ENCODE data around the gene ZPBP.
A peak's percentile ranks its signal among the peaks of the same experiment; 100 is the strongest.

Gene ZPBP, protein sequence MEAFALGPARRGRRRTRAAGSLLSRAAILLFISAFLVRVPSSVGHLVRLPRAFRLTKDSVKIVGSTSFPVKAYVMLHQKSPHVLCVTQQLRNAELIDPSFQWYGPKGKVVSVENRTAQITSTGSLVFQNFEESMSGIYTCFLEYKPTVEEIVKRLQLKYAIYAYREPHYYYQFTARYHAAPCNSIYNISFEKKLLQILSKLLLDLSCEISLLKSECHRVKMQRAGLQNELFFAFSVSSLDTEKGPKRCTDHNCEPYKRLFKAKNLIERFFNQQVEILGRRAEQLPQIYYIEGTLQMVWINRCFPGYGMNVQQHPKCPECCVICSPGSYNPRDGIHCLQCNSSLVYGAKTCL
- 0 reads per million in 2 donors for total RNA-seq

DNA sequence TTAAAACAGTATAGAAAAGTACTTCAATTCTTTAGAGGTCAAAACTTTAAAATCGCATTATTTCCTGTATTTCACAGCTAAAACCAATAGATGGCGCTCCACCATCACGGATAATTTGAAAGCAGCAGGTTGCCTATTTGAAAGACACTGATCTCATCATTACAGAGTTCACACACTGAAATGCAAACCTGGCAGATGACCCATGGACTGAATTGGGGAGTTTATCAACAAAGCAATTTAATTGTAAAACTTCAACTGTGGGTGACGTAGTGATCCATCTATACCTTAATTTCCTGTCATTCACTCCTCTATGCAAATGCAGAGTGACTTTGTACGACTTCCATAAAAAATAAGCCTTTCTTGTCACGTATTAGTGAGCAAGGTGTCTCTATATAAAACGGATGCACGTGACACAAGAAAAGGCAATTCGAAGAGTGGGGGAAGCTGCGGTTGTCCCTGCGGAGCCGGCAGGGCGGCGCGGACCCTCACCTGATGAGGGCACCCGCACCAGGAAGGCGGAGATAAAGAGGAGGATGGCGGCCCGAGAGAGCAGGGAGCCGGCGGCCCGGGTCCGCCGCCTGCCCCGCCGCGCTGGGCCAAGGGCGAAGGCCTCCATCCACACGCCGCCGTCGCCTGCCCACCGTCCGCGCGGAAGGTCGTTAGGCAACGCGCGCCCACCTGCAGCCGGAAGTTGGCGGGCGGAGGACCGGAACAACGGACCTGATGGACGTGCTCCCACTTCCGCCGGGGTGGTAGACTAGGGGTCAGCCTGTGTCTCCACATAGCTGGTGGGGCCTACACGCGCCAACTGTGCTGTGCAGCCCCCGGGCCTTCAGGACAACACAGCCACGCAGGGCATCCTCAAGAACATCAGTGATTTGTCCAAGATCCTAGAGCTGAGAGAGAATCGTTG, at the start of gene ZPBP:
TSS of gene ZPBP (minus strand) at position 668 of the 913 bp plus-strand sequence. CDS start at position 616, 52 bp downstream.
- peak in 4 of 5 experiments; percentile 18 to 72 (median 38) for DNase-seq

DNA sequence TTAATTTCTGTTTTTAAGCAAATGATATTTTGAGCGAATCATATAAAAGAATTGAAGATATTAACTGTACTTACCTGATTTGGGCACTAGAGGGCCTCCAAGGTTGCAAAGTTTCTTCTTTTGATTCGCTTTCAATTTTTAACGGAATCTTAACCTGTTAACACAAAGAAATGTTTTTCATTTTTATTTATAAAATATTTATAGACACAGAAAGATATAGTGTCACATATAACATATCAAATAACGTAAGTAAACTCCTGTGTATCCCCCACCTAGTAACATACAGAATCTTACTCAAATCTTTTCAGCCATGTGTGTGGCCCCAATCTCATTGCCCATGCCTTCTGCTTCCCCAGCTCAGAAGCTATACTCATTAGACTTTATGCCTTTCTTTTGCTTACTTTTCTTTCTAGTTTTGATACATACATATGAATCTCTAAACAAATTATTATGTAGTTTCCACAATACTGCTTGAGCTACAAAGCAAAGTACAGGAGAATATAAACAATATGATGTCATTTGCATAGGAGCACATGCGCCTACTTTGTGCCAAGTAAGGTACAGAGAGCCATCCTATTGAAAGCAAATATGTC, 49.5 kb upstream of the ZPBP start:
- peak in 2 of 5 experiments; percentile 21 to 70 for DNase-seq

DNA sequence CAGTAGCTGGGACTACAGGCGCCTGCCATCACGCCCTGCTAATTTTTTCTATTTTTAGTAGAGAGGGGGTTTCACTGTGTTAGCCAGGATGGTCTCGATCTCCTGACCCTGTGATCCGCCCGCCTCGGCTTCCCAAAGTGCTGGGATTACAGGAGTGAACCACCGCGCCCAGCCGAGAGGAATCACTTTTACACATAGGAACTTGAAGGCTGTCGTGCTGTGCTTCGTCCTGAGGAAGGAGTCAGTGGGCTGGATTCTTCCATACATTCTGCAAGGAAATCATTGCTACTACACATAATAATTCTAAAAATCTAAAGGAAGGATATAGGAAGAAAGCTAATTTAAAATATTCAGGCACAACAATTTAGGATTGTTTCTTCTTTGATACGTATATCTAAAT, 48.8 kb upstream of the ZPBP start:
- DNase-seq = no peak

DNA sequence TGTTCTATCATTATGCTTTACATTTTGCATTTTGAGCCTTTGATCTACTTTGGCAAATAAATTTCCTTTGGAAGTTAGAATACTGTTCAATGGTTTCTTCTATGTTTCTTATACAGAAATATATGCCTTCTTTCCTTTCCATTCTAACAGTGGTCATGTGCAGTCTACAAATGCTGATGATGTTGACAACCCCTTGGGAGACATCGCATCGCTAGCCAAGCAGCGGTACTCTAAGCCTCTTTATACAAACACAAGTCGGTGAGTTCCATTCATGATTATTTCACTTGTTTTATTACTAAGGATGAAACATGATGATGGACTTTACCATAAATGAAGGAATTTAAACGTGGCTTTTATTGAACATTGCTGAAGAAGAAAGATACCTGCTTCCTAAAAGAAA, 48.1 kb upstream of the ZPBP start:
- no peak for DNase-seq

DNA sequence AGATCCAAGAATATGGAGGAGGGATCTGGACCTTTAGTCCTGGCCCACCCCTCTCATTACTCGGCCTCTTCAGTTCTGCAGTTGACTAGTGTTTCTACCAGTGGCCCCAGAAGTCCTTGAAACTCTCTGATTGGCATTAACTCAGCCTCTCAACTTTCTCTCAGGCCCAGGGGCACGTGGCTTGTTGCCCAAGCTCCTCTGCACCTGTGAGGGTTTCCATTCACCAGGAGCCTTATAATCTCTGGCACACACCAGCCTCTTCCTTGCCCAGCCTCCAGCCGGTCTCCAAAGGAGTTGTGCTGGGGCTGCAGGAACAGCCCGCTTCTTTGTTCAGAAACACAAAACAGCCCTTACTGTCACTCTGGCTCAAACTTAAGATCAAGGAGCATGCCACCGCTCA, 47.6 kb upstream of the ZPBP start:
- no peak for DNase-seq

DNA sequence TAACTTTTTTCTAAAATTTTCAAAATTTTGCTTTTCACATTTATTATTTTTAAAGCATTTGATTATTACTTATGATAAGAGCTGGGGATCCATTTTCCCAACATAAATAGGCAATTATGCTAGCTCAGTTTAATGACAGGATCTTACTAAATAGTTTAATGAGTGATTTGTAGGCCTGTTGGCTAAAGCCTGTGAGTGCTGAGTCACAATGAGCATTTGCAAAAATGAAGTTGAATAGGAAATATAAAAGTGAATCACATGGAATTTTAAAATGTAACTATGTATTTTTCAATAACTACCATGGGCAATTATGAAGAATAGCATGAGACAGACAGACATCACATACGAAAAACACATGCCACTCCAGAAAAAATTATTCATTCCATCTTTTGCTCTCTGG, 45.1 kb upstream of the ZPBP start:
- no peak for DNase-seq

DNA sequence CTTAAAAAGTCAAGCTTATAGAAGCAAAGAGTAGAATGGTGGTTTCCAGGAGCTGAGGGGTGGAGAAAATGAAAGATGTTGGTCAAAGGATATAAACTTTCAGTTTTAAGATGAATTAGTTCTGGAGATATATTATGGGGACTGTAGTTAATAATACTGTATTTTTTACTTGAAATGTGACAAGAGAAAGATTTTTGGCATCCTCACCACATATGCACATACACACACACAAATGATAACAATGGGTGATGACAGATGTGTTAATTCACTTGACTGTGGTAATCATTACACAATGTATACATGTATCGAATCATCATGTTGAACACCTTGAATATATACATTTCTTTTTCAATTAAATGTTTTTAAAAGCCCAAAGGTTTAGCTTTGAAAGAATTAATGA, 32.7 kb upstream of the ZPBP start:
- DNase-seq = no peak

DNA sequence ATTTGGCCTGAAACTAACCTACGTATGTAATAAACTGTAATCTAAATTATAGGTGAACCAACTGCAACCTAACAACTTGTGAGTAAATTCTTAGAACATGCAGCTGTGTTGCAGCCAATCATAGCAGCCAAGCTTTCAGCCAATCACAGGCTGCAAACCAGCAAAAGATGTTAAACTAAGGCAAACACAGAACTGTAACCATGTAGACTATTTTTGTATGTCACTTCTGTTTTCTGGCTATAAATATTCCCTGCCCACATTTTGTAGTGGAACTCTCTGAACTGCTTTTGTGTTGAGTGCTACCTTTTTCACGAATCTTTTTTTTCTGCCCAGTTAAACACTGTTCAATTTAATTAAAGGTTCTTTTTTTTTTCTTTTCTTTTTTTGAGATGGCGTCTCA, 28.2 kb upstream of the ZPBP start:
- DNase-seq = no peak

DNA sequence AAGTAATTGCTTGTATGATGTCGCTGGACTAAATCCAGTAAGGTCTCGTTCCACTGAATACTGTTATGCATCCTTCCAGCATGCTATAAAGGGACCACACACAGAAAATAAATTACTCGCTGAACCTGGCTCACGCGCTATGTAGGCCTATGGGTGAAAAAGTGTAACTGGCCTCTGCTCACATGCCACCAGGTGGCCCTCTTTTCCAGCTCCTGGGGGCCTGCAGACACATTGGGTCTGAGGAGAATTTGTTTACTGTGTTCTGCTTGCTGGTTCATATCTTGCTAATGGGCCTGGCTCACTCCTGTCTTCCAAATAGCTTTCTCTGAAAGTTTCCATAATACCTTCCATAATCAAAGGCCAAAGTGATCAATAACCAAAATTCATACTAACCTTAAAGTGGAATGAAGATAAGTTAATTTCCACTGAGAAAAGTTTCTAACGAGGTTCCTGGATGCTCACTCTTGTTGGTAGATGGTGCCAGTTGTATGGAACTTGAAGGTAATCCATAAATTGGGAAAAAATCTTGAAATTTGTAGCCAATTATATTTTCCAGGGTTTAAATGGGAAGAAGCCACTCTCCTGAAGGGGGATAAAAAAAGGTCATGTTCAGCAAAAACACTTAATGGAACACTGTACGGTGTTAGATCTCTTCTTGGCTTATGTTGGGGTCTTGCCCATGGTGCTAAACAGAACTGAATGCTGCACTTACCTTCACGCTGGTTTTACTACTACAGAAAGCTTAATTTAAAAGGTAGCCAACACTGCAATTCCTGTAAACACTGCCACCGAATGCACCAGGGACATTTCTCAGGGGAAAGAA, 27.0 kb upstream of the ZPBP start:
- peak in 2 of 5 experiments; percentile 9 to 66 for DNase-seq

DNA sequence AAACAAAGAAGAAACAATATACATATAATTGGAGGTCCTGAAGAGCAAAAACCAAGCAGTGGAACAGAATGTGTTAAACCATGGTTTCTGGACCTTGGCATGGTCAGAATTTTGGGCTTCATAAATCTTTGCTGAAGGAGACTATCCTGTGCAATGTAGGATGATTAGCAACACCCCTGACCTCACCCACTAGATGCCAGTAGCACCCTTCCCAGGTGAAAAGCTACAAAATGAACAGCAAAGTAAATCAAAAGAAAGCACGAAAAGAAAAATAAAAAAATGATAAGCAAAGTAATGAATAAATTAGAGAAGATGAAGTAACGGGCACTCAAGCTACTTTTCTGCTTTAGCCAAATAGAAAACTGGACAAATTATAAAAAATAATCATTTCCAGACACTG, 19.2 kb upstream of the ZPBP start:
- peak in 1 of 5 experiments; percentile 15 for DNase-seq

DNA sequence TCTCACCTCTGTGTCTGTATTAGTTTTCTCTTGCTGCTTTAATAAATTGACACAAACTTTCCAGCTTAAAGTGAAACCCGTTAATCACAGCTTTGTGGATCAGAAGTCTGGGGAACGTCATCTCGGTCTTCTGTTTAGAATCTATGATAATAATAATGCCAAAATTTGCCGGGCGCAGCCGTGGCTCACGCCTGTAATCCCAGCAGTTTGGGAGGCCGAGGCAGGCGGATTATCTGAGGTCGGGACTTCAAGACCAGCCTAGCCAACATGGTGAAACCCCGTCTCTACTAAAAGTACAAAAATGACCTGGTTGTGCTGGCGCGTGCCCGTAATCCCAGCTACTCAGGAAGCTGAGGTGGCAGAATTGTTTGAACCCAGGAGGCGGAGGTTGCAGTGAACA, 8.8 kb upstream of the ZPBP start:
- DNase-seq = no peak

DNA sequence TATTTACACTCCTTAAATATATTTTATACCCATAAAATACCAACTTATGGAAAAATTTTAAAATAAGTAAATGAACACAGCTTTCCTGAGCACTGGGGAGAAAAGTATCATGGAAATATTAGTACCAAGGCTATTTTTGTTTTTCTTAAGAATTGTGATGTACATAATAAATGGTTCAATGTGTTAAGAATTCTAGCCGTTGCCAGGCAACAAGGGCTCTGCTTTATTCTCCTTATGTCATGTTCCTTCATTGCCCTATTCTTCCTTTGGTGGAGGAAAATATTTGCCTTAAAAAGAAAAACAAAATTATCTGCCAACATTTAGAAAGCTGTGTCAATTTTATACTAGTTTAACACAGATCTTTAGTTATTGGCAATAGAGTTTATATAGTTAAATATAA, 2.6 kb upstream of the ZPBP start:
- no peak for DNase-seq

DNA sequence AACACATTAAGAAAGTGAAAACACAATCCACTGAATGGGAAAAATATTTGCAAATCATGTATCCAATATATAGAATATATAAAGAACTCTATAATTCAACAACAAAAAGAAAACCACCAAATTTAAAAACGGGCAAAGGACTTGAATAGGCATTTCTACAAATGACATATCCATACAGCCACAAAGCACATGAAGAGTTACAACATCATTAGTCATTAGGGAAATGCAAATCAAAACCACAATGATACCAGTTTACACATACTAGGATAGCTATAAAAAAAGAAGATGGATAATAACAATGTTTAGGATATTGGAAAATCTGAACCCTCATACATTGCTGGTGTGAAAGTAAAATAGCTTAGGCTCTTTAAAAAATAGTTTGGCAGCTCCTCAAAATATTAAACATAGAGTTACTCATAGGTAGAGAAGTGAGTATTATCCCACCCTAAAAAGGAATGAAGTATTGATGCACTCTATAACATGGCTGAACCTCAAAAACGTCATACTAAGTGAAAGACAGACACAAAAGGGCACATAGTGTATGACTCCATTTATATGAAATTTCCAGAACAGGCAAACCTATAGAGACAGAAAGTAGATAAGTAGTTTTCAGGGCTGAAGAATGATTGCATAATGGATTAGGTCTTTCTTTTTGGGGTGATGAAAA, 4.5 kb downstream of the ZPBP start:
- no peak for DNase-seq

DNA sequence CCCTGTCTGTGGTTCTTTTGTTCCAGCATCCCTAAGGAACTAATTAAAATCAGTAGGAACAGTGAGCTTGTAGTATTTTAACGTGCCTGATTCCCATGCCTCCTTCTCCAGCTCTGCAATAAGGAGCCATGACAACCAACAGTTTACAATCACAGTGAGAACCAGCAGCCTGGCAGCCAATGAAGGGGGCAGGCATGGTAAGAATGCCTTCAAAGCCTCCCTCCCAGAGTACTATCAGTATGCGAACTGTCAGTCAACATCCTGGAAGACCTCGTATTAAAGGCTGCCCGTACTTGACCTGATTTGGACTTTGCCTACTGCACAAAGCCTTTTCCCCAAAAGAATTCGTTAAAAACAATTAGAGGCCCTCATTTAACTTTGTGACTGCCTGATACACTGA, 7.7 kb downstream of the ZPBP start:
- DNase-seq = no peak

DNA sequence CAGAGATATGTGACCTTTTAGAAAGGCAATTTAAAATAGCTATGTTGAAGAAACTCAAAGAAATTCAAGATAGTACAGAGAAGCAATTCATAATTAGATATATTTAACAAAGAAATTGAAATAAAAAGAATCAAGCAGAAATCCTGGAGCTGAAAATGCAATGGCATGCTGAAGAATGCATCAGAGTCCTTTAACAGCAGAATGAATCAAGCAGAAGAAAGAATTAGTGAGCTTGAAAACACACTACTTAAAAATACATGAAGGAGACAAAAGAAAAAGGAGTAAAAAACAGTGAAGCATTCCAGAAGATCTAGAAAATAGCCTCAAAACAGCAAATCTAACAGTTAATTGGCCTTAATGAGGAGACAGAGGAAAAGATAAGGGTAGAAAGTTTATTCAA, 20.0 kb downstream of the ZPBP start:
- DNase-seq = no peak

DNA sequence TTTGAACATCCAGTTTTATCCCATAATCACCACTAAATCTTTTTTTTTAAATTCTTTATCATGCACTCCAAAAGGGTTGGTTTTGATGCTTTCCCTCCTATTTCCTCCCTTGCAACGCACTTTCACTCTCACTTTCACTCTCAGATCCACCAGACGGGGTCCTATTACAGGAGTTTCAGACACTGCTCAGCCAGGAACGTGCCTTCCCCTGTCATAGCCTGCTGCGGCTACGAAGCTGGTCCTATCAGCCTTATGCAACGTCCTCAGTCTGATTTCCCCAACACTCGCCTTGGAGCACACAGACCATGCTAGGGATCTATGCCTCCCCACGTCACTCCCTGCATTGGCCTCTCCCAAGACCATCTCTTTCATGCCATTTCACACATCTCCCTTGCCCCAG, 23.4 kb downstream of the ZPBP start:
- DNase-seq = peak in 1 of 5 experiments; percentile 59

DNA sequence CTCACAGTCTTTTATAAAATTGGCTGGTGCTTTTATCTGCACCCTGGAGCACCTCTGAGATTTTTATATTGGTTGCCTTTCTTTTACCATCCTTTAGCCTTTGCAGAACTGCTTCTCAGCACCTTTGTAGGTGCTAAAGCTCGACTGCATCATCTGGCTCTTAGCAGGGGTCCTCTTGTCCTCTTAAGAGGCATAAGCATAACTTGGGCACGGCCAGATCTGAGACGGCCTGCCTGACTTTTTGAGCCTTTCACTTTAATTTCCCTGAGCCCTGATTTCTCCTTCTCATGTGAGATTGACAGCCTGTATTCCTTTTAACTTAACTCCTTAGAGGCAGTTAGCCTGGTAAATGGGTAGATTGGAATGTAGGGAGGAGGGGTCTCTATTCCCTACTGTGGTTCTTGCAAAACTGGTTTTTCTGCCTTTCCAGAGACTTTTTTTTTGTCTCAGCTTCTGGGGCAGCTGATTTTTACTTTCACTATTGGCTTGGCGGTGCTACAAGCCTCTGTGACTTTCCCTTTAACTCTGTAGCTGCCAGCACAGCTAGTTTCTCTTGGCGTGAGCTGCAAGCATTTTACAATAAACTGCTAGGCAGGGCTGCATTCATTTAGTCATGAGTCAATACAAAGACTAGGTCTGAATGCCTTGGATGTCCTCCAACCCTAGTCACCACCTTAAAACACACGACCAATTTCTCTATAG, 24.0 kb downstream of the ZPBP start:
- peak in 1 of 5 experiments; percentile 80 for DNase-seq

DNA sequence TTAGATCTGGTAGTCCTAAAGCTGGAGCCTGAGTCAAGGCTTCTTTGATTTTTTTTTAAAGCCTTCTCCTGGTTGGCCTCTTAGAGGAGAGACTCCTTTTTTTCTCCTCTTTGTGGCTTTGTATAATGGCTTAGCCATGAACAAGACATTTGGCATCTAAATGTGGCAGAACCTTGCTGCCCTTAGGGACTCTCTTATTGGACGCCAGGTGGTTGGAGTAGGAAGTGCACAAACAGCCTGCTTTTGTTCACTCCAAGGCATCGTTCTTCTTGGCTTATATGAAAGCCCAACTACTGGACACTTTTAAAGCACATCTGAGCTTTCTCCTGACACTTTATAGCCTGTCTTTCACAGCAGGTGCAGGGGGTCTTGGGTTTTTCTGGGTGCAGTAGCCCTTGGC, 25.0 kb downstream of the ZPBP start:
- DNase-seq = peak in 1 of 5 experiments; percentile 81

DNA sequence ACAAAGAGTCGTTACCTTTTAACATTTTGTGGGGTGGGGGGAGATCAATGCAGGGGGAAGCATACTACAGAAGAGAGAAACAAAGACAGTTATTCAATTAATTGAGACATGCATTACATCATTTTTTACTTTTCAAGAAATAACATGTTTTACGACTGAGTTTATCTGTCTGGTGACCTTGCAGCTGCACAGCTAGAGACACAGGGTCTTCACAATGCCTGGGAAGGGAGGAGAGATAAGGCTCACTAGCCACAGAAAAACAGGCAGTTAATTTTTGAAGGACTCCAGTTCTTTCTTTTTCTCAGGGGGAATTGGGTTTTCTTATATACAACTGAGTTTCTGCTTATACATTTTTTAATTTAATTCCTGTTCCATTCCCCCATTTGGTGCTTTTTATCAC, 30.1 kb downstream of the ZPBP start:
- no peak for DNase-seq

DNA sequence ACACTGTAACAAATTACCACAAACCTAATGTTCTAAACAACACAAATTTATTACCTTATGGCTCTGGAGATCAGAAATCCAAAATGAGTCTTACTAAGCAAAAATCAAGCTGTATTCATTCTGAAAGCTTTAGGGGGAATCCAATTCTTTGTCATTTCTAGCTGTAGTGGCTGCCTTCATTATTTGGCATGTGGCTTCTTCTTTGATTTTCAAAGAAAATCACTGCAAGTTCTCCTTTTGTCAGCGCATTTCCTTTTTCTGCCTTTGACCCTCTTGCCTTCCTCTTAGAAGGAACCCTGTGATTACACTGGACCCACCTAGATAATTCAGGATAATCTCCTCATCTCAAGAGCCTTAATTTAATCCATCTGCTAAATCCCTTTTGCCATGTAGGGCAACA, 36.9 kb downstream of the ZPBP start:
- peak in 1 of 5 experiments; percentile 60 for DNase-seq

DNA sequence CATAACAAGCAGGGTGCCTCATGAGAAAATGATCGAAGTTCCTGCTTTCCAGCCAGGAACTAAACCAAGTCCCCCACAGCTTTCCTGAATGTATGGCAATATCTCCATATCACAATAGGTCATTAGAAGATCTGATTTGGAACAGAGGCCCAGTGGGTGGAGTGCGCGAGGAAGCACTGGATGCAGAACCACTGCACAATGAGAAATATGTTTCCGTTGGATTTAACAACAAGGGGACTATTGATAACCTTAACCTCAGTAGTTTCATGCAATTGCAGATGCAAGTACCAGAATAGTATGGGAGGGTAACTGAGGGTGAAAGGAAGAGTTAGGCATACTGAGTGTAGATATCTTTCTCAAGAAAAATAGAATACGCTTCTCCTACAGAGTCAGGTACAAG, 45.3 kb downstream of the ZPBP start:
- no peak for DNase-seq

All from T-helper 2 cell (primary cell).